Epithelial cell of proximal tubule (primary cell): ENCODE results near the gene CDH13. TPM values are rescaled to one million over a fixed set of nuclear protein-coding genes. Genes with fewer than 3 reads are reported as not detected.

Experiments used
- DNase-seq: peaks from one replicate; pipeline ENCODE4 v3.0.0-alpha.2; 2011; ENCODE audit warnings: low read depth
- H3K4me3 ChIP-seq: 2 replicates; pipeline ENCODE4 v1.5.1; 2011; ENCODE audit warnings: low read depth, mild to moderate bottlenecking, low read length
- CTCF ChIP-seq: conservative IDR thresholded peaks from 2 replicates; pipeline ENCODE4 v1.5.1; 2012; ENCODE audit warnings: low read depth, mild to moderate bottlenecking, low read length
- total RNA-seq: library from RNA; depleted of rRNA; stranded (reverse); fragments of >200 nt; gene quantifications from 2 replicates; pipeline ENCODE4 v1.2.3, GENCODE V29; 2015

The CDH13 gene
- total RNA-seq, 1 donor from 2014 or later, result 85.4 TPM

DNA sequence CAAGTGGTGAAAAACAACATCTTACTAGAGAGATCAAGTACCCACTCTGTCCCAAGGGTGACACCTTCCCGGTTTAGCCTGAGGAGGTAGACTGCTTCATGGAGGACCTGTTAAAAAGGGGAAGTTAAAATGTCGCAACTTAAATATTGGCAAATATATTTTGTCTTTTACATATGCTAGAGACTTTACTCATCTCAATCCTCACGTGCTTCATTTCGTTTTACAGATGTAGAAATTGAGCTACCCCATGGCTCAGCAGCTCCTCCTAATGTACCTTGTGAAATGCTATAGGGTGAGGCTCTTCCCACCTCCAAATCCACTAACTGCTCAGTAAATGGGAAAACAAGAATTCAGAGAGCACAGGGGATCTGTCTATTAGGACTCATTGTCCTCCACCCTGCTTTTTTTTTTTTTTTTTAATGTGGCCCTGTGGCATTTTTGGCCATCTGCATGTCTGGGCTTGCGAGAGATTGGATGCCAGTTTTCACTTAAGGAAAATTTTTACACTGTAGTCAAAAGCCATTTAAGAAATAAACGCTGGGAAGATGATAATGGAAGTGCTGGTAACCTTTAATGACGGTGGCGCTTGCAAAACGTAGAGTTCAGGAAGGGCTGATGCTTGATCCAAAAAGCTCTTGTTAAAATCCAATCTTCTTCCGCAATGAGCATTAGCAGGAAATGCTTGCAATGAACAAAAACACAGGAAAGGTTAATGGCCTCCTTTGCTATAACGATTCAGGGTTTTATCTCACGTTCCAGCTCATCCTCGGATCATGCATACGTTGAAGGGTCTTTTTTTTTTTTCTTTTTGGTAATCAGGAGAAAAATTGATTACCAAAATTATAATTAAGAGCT lies 1220.8 kb downstream of the CDH13 start:
- H3K4me3 ChIP-seq, result no peak overlapping the region
- TF ChIP-seq CTCF, result no peak
- DNase-seq, result no peak

- no peak for DNase-seq
- no peak for TF ChIP-seq CTCF
- no peak overlapping the region for H3K4me3 ChIP-seq
These were observed 1222.7 kb downstream of the CDH13 start for GRCh38 chr16:83849421-83849820.
